GM13977 (cell line): Measurements from ENCODE around the gene MSRB1.

Source experiments
- DNase-seq: peaks from one replicate; pipeline ENCODE4 v3.0.0; 2012; ENCODE audit warnings: low spot score
- in situ Hi-C: fragments of 300-500 bp; cut with MboI; formaldehyde crosslinking; loops from one replicate; pipeline ENCODE4 v1.12.0; 2022; ENCODE audit warnings: low sequenced_read_pairs, low pct_unique_long_range_greater_than_20kb, mixed read lengths, inconsistent platforms; ENCODE audit not compliant: unreplicated experiment
- TF ChIP-seq, protein P1 (sequence below): IDR thresholded peaks from 2 replicates; pipeline ENCODE4 v1.5.1; 2012; ENCODE audit warnings: mild to moderate bottlenecking, control low read depth; ENCODE audit not compliant: insufficient read depth; ENCODE audit errors: extremely low read depth, missing control alignments

Gene MSRB1

DNA sequence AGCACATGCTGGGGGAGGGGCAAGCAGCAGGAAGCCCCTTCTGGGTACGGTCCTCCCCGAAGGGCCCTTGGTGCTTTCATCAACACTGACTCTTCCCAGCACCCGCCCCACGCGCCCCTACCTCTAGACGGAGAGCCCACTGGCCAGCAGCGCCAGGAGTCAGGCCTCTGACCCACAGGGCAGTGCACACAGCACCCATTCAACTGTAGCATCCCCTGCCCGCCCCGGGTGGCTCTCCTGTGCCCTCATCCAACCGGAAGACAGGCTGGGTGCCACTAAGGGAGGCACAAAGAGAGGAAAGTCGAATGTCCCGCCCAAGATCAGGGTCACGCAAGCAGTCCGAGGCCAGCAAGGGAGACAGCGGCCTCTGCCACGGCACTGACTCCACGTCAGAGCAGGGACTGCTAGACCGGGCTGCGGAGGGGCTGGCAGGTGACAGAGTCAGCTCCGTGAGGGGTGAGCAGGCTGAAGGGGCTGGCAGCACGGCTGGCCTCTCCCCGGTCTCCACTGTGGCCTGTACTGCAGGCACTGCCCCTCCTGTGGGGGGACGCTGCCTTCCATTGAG, 9.8 kb downstream of the MSRB1 start:
- TF ChIP-seq, protein P1, sequence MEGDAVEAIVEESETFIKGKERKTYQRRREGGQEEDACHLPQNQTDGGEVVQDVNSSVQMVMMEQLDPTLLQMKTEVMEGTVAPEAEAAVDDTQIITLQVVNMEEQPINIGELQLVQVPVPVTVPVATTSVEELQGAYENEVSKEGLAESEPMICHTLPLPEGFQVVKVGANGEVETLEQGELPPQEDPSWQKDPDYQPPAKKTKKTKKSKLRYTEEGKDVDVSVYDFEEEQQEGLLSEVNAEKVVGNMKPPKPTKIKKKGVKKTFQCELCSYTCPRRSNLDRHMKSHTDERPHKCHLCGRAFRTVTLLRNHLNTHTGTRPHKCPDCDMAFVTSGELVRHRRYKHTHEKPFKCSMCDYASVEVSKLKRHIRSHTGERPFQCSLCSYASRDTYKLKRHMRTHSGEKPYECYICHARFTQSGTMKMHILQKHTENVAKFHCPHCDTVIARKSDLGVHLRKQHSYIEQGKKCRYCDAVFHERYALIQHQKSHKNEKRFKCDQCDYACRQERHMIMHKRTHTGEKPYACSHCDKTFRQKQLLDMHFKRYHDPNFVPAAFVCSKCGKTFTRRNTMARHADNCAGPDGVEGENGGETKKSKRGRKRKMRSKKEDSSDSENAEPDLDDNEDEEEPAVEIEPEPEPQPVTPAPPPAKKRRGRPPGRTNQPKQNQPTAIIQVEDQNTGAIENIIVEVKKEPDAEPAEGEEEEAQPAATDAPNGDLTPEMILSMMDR: no peak
- in situ Hi-C loops: loop anchor here (10.0 kb wide), 1 partner anchor 68 kb away; no protein-coding TSS in a partner anchor
- no peak for DNase-seq

DNA sequence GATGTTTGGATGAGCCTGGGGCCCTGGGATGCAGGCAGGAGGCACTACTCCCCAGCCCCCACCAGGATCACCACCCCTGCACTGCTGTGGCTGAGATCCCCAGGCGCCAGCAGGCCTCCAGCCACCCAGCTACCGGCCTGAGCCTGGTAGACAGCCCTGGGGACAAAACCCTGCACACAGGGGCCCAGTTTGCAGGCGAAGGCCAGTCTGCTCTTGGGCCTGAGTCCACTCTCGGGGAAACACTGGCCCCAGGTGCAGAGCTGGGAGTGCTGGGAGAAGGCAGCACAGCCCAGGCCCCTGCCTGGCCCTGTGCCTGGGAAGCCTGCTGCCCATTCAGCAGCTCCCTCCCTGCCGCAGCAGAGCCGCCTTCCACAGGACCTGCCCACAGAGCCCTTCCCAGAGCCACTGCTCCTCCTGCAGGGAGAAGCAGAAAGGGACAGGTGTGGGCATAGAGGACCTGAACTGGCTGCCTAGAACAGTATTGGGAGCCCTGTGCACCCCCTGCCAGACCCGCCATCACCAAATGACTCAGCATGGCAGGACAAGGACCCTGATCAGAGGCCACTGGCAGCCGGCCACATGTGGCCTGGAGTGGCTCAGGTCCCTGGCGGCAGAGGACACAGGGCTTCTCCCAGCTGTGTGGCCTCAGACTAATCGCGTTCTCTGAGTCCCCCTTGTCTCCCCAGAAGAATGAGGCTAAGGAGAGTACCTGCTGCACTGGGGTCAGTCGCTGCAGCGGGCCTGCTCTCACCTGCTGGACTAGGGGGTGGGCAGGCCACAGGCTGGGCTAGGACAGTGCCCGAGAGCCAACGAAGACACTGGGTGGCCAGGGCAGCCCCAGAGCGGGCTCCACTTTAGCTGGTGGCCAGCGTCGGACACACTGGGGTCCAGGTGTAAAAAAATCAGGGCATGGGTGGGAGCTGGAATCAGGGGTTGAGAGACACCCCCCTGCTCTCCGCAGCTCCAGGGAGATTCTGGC, 10.7 kb downstream of the MSRB1 start:
- in situ Hi-C loops: loop anchor here (10.0 kb wide), 1 partner anchor 68 kb away; no protein-coding TSS in a partner anchor
- no peak for DNase-seq
- TF ChIP-seq, protein P1: no peak

DNA sequence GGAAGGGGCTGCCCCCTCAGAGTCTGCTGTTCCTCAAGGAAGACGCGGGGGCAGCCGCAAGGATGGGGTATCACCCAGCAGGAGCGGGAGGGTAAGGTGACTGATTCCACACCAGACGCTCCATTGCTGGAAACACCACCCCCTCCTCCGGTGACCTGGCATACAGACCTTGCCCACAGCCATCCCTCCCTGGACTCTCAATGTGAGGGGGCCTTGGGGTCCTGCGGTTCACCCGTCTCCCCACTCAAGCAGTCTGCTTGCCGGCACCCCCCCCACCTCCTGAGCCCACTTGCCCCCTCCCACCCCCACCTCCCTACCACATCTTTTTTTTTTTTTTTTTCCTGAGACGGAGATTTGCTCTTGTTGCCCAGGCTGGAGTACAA, 12.7 kb downstream of the MSRB1 start:
- in situ Hi-C loops: loop anchor here (10.0 kb wide), 1 partner anchor 66 kb away; no protein-coding TSS in a partner anchor
- TF ChIP-seq, protein P1: no peak
- no peak for DNase-seq

DNA sequence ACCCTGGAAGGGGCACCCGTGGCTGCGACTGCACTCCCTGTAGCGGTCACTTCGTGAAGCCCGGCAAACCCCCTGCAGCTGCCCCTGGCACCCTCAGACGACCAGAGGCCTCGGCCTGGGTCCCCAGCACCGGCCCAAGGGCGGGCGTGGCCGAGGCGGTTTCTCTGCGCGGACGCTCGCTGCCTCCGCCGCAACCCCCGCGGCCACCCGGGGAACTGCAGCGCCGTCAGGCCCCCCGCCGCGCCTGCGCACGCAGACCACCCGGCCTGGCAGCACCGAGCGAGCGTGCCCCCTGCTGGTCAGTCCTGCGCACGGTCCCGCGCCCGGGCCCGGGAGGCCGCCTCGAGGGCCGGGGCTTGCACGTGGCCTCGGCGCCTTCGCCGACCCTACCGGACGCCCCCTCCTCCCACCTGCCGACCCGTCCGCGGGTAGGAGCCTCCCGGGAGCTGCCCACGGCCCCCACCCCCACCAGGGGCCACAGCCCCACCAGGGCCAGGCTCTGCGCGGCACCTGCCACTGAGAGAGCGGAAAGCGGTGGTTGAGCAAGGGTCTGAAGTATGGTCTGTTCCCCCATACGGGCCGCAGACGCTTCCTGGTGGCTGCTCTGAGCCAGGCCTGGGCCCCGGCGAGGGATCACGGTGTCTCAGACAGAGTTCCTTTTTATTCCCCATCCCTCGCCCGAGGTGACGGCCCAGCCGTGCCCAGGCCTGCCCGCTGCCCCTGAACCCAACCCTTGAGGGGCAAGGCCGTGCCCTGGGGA, 13.2 kb downstream of the MSRB1 start:
- in situ Hi-C loops: loop anchor here (10.0 kb wide), 1 partner anchor 65 kb away; no protein-coding TSS in a partner anchor

DNA sequence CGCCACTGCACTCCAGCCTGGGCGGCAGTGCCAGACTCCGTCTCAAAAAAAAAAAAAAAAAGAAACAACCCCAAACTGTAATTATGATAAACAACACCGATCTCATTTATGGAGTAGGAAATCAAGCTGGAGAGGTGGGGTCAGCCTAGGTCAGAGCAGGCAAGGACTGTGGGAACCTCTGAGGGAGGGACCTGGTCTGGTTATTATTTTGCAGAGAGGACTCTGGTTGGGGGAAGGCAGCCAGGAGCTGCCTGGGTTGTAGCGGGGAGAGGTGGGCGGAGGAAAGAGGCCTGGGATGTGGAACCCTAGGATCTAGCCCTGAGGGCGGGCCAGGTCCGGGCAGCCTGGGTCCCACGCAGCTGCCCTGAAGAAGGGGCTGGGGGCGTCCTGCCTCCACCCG, 13.9 kb downstream of the MSRB1 start:
- in situ Hi-C loops: no loop called here
- TF ChIP-seq, protein P1: no peak
- no peak for DNase-seq

More for the DNA sequence above, 13.2 kb downstream of the MSRB1 start:
- TF ChIP-seq, protein P1: peak; percentile 99
- DNase-seq: peak; percentile 98

DNA sequence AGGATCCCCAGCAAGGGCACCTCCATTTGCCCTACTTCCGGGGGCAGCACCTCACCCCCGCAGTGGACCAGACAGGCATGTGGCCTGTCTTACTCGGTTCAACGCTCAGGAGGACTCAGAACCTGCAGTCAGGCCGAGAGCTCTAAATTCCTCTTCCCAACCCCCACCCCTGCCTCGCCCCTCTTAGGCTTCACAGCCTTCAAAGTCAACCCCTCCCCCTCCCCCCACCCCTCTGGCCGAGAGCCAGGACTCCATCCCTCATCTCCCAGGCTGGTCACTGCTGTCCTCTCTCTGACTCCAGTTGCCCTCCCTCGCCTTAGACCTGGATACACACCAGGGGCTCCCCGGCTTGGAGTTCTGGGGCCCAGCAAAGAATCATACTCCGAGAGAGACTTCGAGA, 16.7 kb downstream of the MSRB1 start:
- TF ChIP-seq, protein P1: no peak
- in situ Hi-C loops: no loop called here
- no peak for DNase-seq
